RWPE2 (cell line): ENCODE measurements around the gene ZNF319.

Experiments used
- ATAC-seq: fragments of 200-7000 bp; cut with Tn5 transposase; 3 replicates; pipeline ENCODE4 v1.9.1; 2021; ENCODE audit warnings: low read depth
- DNase-seq: peaks from one replicate; pipeline ENCODE4 v3.0.0-alpha.2; 2020; ENCODE audit warnings: low spot score
- H3K27ac ChIP-seq: fragments of 450-650 bp; 2 replicates; pipeline ENCODE4 v1.5.1; 2017; ENCODE audit warnings: mild to moderate bottlenecking; ENCODE audit not compliant: poor library complexity, severe bottlenecking
- H3K27me3 ChIP-seq: fragments of 250-450 bp; sonication (Bioruptor Pico); 2 replicates; pipeline ENCODE4 v1.5.1; 2021; ENCODE audit warnings: mild to moderate bottlenecking, moderate library complexity; ENCODE audit not compliant: insufficient read depth, poor library complexity, severe bottlenecking
- H3K36me3 ChIP-seq: fragments of 250-450 bp; sonication (Bioruptor Pico); 2 replicates; pipeline ENCODE4 v1.5.1; 2020; ENCODE audit warnings: low read depth, mild to moderate bottlenecking, moderate library complexity
- H3K4me1 ChIP-seq: fragments of 250-450 bp; sonication (Bioruptor Pico); 2 replicates; pipeline ENCODE4 v1.5.1; 2021; ENCODE audit warnings: mild to moderate bottlenecking, moderate library complexity; ENCODE audit not compliant: insufficient read depth, poor library complexity, severe bottlenecking
- H3K4me3 ChIP-seq: fragments of 250-450 bp; sonication (Bioruptor Pico); 2 replicates; pipeline ENCODE4 v1.5.1; 2021; ENCODE audit warnings: mild to moderate bottlenecking, moderate library complexity; ENCODE audit not compliant: severe bottlenecking
- H3K9me3 ChIP-seq: fragments of 250-450 bp; sonication (Bioruptor Pico); 2 replicates; pipeline ENCODE4 v1.5.1; 2021; ENCODE audit warnings: mild to moderate bottlenecking, moderate library complexity; ENCODE audit not compliant: severe bottlenecking
- CTCF ChIP-seq: fragments of 450-650 bp; IDR thresholded peaks from one replicate; pipeline ENCODE4 v1.5.1; 2017; ENCODE audit warnings: mild to moderate bottlenecking, moderate library complexity; ENCODE audit not compliant: poor library complexity, severe bottlenecking

The ZNF319 gene

GRCh38 chr16:57955572-57956188, 44.8 kb downstream of the ZNF319 start:
- H3K9me3 ChIP-seq, result no peaks in the 10 kb centered on the region
- TF ChIP-seq CTCF, result no peak
- no peak overlapping the region for H3K27ac ChIP-seq
- no peaks in the 10 kb centered on the region for H3K4me1 ChIP-seq
- no peak overlapping the region for H3K4me3 ChIP-seq
- ATAC-seq (peak; percentile 62), DNase-seq (no peak)
- no peaks in the 10 kb centered on the region for H3K36me3 ChIP-seq
- no peaks in the 10 kb centered on the region for H3K27me3 ChIP-seq

GRCh38 chr16:57953857-57954256, 46.6 kb downstream of the ZNF319 start:
- no peak overlapping the region for H3K4me3 ChIP-seq
- no peak for ATAC-seq
- no peaks in the 10 kb centered on the region for H3K4me1 ChIP-seq
- no peaks in the 10 kb centered on the region for H3K27me3 ChIP-seq
- no peaks in the 10 kb centered on the region for H3K36me3 ChIP-seq
- H3K27ac ChIP-seq, result no peak overlapping the region
- no peak for DNase-seq
- no peaks in the 10 kb centered on the region for H3K9me3 ChIP-seq
- no peak for TF ChIP-seq CTCF

GRCh38 chr16:57952909-57953308, 47.6 kb downstream of the ZNF319 start:
- no peak overlapping the region for H3K27ac ChIP-seq
- DNase-seq, result no peak
- no peaks in the 10 kb centered on the region for H3K4me1 ChIP-seq

GRCh38 chr16:57951204-57951960, 49.1 kb downstream of the ZNF319 start:
- H3K27ac ChIP-seq, result no peak overlapping the region
- H3K36me3 ChIP-seq, result no peaks in the 10 kb centered on the region
- ATAC-seq (no peak), DNase-seq (no peak)
- no peaks in the 10 kb centered on the region for H3K4me1 ChIP-seq
- H3K4me3 ChIP-seq, result no peak overlapping the region
- H3K9me3 ChIP-seq, result no peaks in the 10 kb centered on the region
- TF ChIP-seq CTCF, result no peak
- H3K27me3 ChIP-seq, result no peaks in the 10 kb centered on the region

More at GRCh38 chr16:57952909-57953308, 47.6 kb downstream of the ZNF319 start:
- Histone ChIP-seq H3K36me3 (no peaks in the 10 kb centered on the region), H3K4me3 (no peak overlapping the region), H3K27me3 (no peaks in the 10 kb centered on the region), H3K9me3 (no peaks in the 10 kb centered on the region)
- ATAC-seq, result no peak
- no peak for TF ChIP-seq CTCF

GRCh38 chr16:57950382-57950781, 50.1 kb downstream of the ZNF319 start:
- no peaks in the 10 kb centered on the region for H3K36me3 ChIP-seq
- ATAC-seq, result no peak
- no peak overlapping the region for H3K27ac ChIP-seq
- no peaks in the 10 kb centered on the region for H3K4me1 ChIP-seq
- H3K9me3 ChIP-seq, result no peaks in the 10 kb centered on the region
- H3K4me3 ChIP-seq, result no peak overlapping the region
- no peaks in the 10 kb centered on the region for H3K27me3 ChIP-seq
- DNase-seq, result no peak
- no peak for TF ChIP-seq CTCF
